ENCODE data around the gene RIMS3.

The RIMS3 gene

DNA sequence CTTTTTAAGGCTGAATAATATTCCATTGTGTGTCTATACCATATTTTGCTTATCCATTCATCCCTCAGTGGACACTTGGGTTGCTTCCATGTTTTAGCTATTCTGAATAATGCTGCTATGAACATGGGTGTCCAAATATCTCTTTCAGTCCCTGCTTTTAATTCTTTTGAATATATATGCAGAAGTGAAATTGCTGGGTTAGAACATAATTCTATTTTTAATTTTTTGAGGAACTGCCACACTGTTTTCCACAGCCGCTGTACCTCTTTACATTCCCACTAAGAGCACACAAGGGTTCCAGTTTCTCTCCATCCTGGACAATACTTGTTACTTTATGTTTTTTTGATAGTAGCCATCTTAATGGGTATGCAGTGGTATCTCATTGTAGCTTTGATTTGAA, 65.6 kb downstream of the RIMS3 start:
- no peak overlapping the region for H3K4me3 ChIP-seq (ENCODE audit: insufficient read depth, low read length, poor library complexity, severe bottlenecking)
- no peaks in the 10 kb centered on the region for H3K79me2 ChIP-seq (ENCODE audit: insufficient read depth, low read length)
- TF ChIP-seq EZH2phosphoT487 (conservative IDR thresholded peaks at IDR 0.05; ENCODE audit: low read length), result no peak
- TF ChIP-seq, protein P1, sequence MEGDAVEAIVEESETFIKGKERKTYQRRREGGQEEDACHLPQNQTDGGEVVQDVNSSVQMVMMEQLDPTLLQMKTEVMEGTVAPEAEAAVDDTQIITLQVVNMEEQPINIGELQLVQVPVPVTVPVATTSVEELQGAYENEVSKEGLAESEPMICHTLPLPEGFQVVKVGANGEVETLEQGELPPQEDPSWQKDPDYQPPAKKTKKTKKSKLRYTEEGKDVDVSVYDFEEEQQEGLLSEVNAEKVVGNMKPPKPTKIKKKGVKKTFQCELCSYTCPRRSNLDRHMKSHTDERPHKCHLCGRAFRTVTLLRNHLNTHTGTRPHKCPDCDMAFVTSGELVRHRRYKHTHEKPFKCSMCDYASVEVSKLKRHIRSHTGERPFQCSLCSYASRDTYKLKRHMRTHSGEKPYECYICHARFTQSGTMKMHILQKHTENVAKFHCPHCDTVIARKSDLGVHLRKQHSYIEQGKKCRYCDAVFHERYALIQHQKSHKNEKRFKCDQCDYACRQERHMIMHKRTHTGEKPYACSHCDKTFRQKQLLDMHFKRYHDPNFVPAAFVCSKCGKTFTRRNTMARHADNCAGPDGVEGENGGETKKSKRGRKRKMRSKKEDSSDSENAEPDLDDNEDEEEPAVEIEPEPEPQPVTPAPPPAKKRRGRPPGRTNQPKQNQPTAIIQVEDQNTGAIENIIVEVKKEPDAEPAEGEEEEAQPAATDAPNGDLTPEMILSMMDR (IDR thresholded peaks at IDR 0.05; ENCODE audit: insufficient read depth, low read length, poor library complexity, severe bottlenecking), result no peak
- H3K9me2 ChIP-seq (replicated peaks; ENCODE audit: insufficient read depth, low read length), result no peaks in the 10 kb centered on the region
- H3K27me3 ChIP-seq (ENCODE audit: low read length), result no peaks in the 10 kb centered on the region
- no peak overlapping the region for H3K27ac ChIP-seq (ENCODE audit: low read depth, low read length)
- no peaks in the 10 kb centered on the region for H3K9me3 ChIP-seq (ENCODE audit: insufficient read depth, low read length)
- no peaks in the 10 kb centered on the region for H4K20me1 ChIP-seq (ENCODE audit: low read depth, low read length)
- no peak overlapping the region for H2AFZ ChIP-seq (ENCODE audit: low read depth, low read length, severe bottlenecking)
- H3K36me3 ChIP-seq (ENCODE audit: low read length), result no peaks in the 10 kb centered on the region
- H3K9ac ChIP-seq (ENCODE audit: low read length), result no peak overlapping the region
- H3K4me2 ChIP-seq (ENCODE audit: low read depth, low read length, poor library complexity, severe bottlenecking), result no peak overlapping the region
- no peaks in the 10 kb centered on the region for H3F3A ChIP-seq (ENCODE audit: insufficient read depth)

DNA sequence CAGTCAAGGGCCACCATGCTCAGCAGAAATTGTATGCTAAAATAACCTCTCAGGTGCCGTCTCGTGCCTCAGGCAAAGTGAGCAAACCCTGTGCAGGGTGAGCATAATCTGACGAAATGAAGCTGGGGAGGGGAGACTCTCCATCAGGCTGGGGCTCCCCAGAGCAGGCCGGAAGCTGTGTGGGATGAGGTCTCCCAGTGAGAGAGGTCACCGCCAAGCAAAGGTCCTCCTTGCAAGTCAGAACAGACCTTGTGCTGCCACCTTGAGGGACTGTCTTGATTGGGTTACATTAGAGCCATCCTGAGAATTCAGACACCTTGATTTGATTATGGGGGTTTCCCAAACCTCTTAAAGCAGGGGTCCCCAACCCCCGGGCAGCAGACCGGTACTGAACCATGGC, 69.9 kb downstream of the RIMS3 start:
- no peaks in the 10 kb centered on the region for H3K79me2 ChIP-seq (ENCODE audit: insufficient read depth, low read length)
- H2AFZ ChIP-seq (ENCODE audit: low read depth, low read length, severe bottlenecking), result no peak overlapping the region
- H3F3A ChIP-seq (ENCODE audit: insufficient read depth), result no peaks in the 10 kb centered on the region
- no peak overlapping the region for H3K4me3 ChIP-seq (ENCODE audit: insufficient read depth, low read length, poor library complexity, severe bottlenecking)
- no peaks in the 10 kb centered on the region for H3K36me3 ChIP-seq (ENCODE audit: low read length)
- H3K27me3 ChIP-seq (ENCODE audit: low read length), result no peaks in the 10 kb centered on the region
- H3K9me2 ChIP-seq (replicated peaks; ENCODE audit: insufficient read depth, low read length), result no peaks in the 10 kb centered on the region
- H3K4me2 ChIP-seq (ENCODE audit: low read depth, low read length, poor library complexity, severe bottlenecking), result no peak overlapping the region
- TF ChIP-seq, protein P1 (IDR thresholded peaks at IDR 0.05; ENCODE audit: insufficient read depth, low read length, poor library complexity, severe bottlenecking), result no peak
- no peak for TF ChIP-seq EZH2phosphoT487 (conservative IDR thresholded peaks at IDR 0.05; ENCODE audit: low read length)
- no peak overlapping the region for H3K27ac ChIP-seq (ENCODE audit: low read depth, low read length)
- no peaks in the 10 kb centered on the region for H4K20me1 ChIP-seq (ENCODE audit: low read depth, low read length)
- H3K9me3 ChIP-seq (ENCODE audit: insufficient read depth, low read length), result no peaks in the 10 kb centered on the region
- no peak overlapping the region for H3K9ac ChIP-seq (ENCODE audit: low read length)

DNA sequence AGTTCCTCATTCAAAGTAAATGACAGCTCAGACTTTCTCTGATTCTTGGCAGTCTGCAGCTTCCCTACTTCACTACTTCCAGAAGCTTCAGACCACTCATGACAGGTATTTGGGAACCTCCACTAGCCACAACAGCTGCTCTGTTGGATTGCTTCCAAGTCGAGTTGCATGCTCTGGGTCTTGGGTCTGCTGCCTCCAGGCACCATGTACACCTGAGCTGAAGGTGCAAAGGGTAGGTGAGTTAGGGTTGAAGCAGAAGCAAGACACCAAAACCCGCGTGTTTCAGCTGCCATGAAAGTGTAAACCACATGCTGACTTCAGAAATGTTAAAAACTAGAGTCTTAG, 71.3 kb downstream of the RIMS3 start:
- Histone ChIP-seq H3K9ac (ENCODE audit: low read length) (no peak overlapping the region), H3K9me2 (replicated peaks; ENCODE audit: insufficient read depth, low read length) (no peaks in the 10 kb centered on the region), H3K79me2 (ENCODE audit: insufficient read depth, low read length) (no peaks in the 10 kb centered on the region), H3K36me3 (ENCODE audit: low read length) (no peaks in the 10 kb centered on the region), H2AFZ (ENCODE audit: low read depth, low read length, severe bottlenecking) (no peak overlapping the region), H3K4me2 (ENCODE audit: low read depth, low read length, poor library complexity, severe bottlenecking) (no peak overlapping the region), H4K20me1 (ENCODE audit: low read depth, low read length) (no peaks in the 10 kb centered on the region), H3K9me3 (ENCODE audit: insufficient read depth, low read length) (no peaks in the 10 kb centered on the region), H3K4me3 (ENCODE audit: insufficient read depth, low read length, poor library complexity, severe bottlenecking) (no peak overlapping the region), H3F3A (ENCODE audit: insufficient read depth) (no peaks in the 10 kb centered on the region), H3K27me3 (ENCODE audit: low read length) (no peaks in the 10 kb centered on the region), H3K27ac (ENCODE audit: low read depth, low read length) (no peak overlapping the region)
- no peak for TF ChIP-seq EZH2phosphoT487 (conservative IDR thresholded peaks at IDR 0.05; ENCODE audit: low read length)
- TF ChIP-seq, protein P1 (IDR thresholded peaks at IDR 0.05; ENCODE audit: insufficient read depth, low read length, poor library complexity, severe bottlenecking), result no peak
